ENCODE results near the gene PAEP.
"Not testable (repeated sequence)": the region's sequence is repeated elsewhere in the genome, so short reads cannot be mapped to it uniquely, and the experiment has no call there.

GRCh38 chr9:135513906-135514305, 47.6 kb upstream of the PAEP start:
- not testable (repeated sequence) for TF ChIP-seq EZH2 (IDR thresholded peaks at IDR 0.05; ENCODE audit: insufficient read depth, poor library complexity, severe bottlenecking); EZH2phosphoT487 (IDR thresholded peaks at IDR 0.05; ENCODE audit: insufficient read depth, low read depth)

Data from GM23248 (cell line).